GM21447 (cell line): ENCODE measurements around the gene NFAM1.

Source experiments
- ATAC-seq: cut with Tn5 transposase; IDR thresholded peaks from one replicate; pipeline ENCODE4 v1.9.1; 2021; ENCODE audit not compliant: unreplicated experiment

NFAM1 gene

GRCh38 chr22:42439821-42440674 lies 7.8 kb upstream of the NFAM1 start:
- no peak for ATAC-seq

DNA sequence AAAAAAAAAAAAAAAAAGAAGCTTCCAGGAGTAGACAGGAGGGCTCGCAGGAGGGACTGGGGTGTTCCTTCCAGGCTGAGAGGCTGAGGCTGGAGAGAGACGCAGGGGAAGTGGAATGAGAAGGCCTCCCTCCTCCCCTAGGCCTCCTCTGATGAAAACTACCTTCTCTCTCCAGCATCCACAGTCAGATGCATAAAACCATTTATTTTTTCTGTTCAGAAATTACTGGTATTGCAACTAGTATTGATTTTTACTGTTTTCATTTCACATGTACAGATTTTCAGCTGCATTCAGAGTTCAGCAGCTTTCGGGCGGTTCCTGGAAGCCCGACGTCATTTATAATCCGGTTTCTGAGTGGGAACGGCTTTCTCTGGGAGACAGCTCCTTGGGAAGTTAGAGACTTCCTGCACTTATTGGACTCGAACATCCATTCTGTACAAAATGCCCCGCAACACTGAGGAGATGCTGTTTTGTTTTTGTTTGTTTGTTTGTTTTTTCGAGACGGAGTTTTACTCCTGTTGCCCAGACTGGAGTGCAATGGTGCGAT lies 6.9 kb upstream of the NFAM1 start:
- no peak for ATAC-seq

- ATAC-seq, result no peak
These were observed 6.1 kb upstream of the NFAM1 start for GRCh38 chr22:42438293-42438650.

GRCh38 chr22:42437488-42438292 lies 5.5 kb upstream of the NFAM1 start:
- ATAC-seq, result peak; percentile 60

DNA sequence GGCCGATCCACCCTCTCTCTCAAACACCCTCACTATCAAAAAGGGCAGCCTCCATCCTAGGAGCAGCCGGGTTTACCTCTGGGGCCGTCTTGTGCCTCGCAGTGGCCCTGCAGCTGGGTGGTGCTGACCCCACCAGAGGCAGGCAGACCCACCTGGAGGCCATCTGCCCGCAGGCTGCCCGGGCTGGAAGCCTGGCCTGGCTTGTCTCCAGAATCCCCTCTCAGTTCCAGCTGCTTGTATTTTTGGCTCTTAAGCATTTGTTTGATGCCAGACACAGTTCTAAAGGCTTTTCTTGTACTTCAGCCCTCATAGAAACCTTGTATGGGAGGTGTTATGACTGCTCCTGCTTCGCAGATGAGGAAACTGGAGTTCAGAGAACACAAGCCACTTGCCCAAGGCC lies 4.2 kb upstream of the NFAM1 start:
- ATAC-seq, result no peak

GRCh38 chr22:42434748-42435425 lies 2.7 kb upstream of the NFAM1 start:
- ATAC-seq, result no peak

GRCh38 chr22:42433754-42434682 lies 1.8 kb upstream of the NFAM1 start:
- ATAC-seq, result no peak

DNA sequence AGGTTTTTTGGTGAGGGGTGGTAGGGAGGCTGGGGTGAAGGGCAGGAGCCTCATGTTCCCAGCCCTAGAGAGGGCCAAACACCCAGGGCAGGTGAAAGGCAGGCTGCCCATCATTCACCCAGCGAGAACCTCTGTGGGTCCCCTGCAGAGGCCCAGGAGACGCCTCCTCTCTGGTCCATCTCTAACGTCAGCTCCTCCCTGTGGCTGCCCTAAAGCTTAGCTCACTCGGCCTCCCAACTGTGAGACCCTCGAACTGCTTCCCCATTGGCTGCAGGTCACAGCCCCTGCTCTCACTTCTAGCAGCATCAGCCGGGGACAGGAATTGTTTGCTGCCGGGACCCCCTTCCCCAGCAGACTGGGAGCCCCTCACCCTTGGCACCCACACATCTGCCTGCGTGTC lies 615 bp upstream of the NFAM1 start:
- ATAC-seq, result no peak

DNA sequence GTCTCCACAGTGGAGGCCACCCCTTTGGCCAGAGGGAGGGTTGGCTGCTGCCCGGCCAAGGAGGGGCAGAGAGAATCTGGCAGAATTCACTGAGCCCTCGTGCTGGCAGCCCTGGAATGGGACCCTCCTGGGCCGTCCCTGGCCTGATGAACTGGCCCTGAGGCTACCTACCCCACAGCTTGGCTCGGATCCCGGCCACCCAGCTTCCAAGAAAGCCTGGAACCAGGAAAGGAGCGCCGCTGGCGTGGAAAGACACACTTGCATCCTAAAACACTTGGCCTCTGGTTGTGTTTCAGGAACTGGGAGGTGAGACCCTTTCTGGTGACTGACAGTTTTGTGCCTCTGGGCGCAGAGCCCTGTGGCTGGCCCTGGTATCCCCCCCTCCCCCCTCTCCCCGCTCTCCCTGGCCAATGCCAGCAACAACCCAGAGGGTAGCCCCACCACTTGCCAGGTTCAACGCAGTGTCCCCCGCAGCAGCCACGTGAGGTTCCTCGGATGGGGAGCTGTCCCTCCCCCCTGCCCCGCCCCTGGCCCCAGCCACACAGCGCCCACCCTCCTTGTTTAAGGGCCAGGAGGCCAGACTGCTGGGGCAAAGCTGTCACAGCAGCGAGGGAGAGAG lies 693 bp downstream of the NFAM1 start:
- ATAC-seq, result no peak

GRCh38 chr22:42430528-42431125 lies 1.6 kb downstream of the NFAM1 start:
- ATAC-seq, result no peak

DNA sequence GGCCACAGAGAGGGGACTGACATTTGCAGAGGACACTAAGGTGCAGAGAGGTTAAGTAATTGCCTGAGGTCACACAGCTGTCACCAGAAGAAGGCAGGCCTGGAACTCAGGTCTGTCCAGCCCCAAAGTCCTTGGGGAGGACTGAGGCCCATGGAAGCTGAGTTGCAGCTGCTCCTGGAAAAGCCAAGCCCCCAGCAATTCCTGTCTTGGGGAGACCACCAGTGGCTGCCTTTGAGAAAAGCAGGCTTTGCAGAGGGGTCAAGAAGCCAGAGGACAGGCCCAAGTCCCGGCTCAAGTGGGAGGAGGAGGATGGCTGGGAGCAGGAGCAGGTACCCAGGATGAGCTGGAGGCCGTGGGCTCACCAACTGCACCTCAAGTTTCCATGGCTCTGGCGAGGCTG lies 3.4 kb downstream of the NFAM1 start:
- no peak for ATAC-seq

- no peak for ATAC-seq
These were observed 4.2 kb downstream of the NFAM1 start for GRCh38 chr22:42428025-42428424.

GRCh38 chr22:42427167-42427566 lies 5.0 kb downstream of the NFAM1 start:
- ATAC-seq, result no peak

DNA sequence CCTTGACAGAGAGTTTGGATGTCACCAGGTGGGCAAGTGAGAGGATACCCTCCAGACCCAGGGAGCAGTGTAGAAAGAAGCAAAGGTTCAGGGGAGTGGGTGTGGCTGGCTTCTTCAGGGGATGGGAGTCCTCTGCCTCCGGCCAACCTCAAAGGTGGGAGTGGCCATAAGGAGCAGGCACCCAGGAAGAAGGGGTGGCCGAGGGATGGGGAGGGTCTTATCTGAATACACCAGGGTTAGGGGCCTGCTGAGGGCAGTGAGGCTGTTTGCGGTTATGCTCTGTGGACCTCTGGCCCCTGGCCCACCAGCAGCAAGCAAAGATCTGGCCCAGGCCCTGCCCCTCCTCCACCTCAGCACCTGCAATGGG lies 6.2 kb downstream of the NFAM1 start:
- no peak for ATAC-seq

- no peak for ATAC-seq
These were observed 6.7 kb downstream of the NFAM1 start for GRCh38 chr22:42425337-42425988.

DNA sequence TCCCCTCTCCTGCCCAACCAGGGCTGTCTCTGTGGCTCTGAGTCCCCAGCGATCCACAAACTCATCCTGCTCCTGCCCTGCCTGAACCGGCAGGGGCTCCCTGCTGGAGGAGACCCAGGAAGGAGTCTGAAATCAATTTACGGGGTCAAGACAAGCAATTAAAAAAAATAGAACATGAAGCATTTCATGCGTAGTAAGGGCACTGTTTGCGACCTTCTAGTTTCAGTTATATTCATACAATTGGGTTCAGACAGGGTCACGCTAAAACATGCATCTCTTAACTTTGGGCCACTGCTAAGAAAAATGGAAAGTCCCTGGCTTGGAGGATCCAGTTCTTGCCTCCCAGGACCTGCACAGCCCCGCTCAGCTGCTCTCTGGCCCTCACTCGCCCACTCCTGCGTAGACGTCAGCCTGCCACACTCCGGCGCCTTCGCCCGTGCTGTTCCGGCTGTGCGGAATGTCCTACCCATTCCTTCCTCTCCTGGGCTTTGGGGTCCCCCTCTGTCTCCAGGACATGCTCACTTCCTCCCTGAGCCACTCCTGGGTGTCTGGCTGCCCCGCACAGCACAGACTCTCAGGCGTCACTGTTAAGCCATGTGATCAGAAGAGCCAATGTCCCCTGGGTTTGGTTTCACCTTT lies 12.8 kb downstream of the NFAM1 start:
- ATAC-seq, result no peak

DNA sequence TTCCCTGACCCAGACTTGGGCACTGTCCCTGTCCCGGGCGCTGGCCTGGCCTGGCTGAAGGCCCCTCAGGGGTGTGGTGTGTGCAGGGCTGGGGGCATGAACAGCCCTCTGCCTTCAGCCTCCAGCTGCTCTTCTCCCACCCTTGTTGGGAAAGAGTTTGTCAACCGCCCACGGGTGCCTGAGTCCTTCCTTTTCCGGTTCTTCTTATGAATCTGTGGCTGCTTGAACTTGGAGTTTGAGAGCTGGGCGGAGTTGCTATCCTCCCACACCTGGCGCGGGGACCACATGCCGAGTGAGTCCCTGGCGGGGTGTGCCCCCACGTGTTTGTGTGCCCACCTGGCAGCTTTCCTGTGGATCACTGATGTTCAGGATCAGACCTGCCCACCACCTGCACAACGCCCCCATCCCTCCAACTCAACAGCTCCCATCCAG lies 13.4 kb downstream of the NFAM1 start:
- ATAC-seq, result no peak

DNA sequence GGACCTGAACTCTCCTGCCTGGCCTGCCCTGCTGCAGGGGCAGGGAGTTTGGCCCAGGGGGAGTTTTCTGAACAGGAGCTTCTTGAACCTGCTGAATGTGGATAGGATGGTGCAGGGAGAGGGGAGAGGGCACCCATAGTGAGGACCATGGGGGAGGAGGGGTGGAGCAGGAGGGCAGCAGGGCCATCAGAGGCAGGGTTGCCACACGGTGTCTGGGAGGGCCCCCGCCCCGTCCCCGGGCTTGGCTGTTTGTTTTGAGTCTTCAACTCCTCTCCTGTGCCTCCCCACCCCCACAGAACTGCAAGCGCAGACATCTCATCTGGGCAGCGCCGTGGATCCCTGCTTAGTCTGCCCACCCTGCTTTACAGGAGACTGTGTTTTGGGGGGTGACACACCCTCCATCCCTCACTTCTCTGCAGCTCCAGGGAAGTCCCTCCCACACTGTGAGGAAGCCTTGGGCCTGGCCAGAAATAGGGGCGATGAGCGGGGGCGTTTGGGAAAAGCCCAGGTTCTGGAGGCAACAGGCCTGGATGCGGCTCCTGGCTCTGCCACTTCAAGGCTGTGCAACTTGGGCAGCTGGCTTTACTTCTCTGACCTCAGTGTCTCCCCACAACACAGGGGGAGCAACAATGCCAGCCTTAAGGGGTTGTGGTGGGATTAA lies 14.4 kb downstream of the NFAM1 start:
- no peak for ATAC-seq
